IMR-90 (cell line): ENCODE data around the gene KCNJ2.
A peak's percentile ranks its signal among the peaks of the same experiment; 100 is the strongest.

ENCODE experiments used
- BHLHE40 ChIP-seq: fragments of 150-350 bp; IDR thresholded peaks from 2 replicates; pipeline ENCODE4 v1.6.1; 2016; ENCODE audit warnings: mild to moderate bottlenecking, low read depth, low read length
- CEBPB ChIP-seq: IDR thresholded peaks from 2 replicates; pipeline ENCODE4 v1.6.1; 2012; ENCODE audit warnings: low read depth, low read length, improper control_type of control experiment
- CTCF ChIP-seq: conservative IDR thresholded peaks from 2 replicates; pipeline ENCODE4 v1.5.1; 2012; ENCODE audit warnings: mild to moderate bottlenecking, low read depth, low read length, improper control_type of control experiment
- MAZ ChIP-seq: IDR thresholded peaks from 2 replicates; pipeline ENCODE4 v1.6.1; 2012; ENCODE audit warnings: low read depth, mild to moderate bottlenecking, low read length, improper control_type of control experiment, moderate library complexity, borderline replicate concordance
- MXI1 ChIP-seq: IDR thresholded peaks from 2 replicates; pipeline ENCODE4 v1.6.1; 2012; ENCODE audit warnings: low read depth, mild to moderate bottlenecking, low read length, moderate library complexity, borderline replicate concordance
- POLR2A ChIP-seq: IDR thresholded peaks from 2 replicates; pipeline ENCODE4 v1.6.1; 2012; ENCODE audit warnings: mild to moderate bottlenecking, low read depth, low read length
- RAD21 ChIP-seq: IDR thresholded peaks from 2 replicates; pipeline ENCODE4 v1.6.1; 2012; ENCODE audit warnings: low read length, improper control_type of control experiment
- SMC3 ChIP-seq: fragments of 150-350 bp; IDR thresholded peaks from 2 replicates; pipeline ENCODE4 v1.6.1; 2016; ENCODE audit warnings: low read depth, mild to moderate bottlenecking, antibody characterized with exemption, low read length, moderate library complexity
- USF2 ChIP-seq: fragments of 150-350 bp; IDR thresholded peaks from 2 replicates; pipeline ENCODE4 v1.6.1; 2017; ENCODE audit warnings: mild to moderate bottlenecking, antibody characterized with exemption, low read length, low read depth

DNA sequence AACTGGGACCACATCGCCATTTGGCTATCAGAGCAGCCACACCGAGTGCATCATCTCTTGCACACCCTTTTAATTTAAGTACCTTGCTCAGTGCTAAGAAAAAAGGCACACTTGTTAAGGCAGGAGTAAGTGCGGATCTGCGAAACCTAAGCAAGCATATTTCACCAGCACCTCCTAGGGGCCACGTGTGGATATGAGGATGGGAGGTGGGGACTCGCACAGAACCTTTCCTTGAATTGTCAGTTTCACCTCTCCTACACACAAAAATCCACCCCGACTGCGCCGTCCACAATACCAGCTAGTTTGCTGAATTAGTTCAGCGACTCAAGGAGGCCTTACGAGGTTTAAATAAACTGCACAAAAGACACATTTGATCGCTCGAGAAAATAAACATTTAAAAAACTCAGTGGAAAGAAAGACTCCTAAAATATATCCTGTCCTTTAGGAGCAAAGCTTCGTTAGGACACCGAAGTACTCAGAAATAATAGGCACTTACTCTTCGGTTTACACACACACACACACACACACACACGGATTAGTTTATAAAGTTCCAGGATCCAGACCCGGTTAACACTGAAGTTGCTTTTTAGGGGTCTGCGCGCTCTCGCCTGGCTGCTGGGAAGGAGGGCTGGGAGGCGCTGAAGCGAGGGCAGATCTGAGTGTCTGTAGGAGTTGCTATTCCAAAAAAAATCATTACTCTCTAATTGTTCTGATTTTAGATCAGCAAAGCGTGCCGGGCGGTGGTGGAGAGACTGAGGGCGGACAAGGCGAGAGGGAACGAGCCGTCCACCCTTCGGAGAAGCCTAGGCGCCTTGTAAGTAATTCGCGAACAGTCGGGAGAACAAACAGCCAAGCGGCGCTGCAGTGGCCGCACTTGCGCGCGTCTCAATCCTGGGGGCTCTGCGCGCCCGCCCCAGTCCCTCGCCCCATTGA lies 1.0 kb upstream of the KCNJ2 start:
- TF ChIP-seq POLR2A = no peak
- peak; percentile 75 for TF ChIP-seq CTCF
- TF ChIP-seq MAZ = 0 out of 2 replicates have a peak, but pooled peaks have one; percentile 14
- TF ChIP-seq CEBPB = no peak
- peak; percentile 74 for TF ChIP-seq RAD21
- peak; percentile 40; the same call in 1 of the 2 replicates for TF ChIP-seq MXI1
- TF ChIP-seq USF2 = peak; percentile 50; the same call in 1 of the 2 replicates
- TF ChIP-seq SMC3 = peak; percentile 44
- TF ChIP-seq BHLHE40 = no peak
